WTC11 (cell line): ENCODE data around the gene SIM1. TPM values are rescaled to one million over a fixed set of nuclear protein-coding genes. Genes with fewer than 3 reads are reported as not detected.

Source experiments
- ATAC-seq: fragments of 200-7000 bp; cut with Tn5 transposase; 2 replicates; pipeline ENCODE4 v1.10.0; 2021; ENCODE audit warnings: mild to moderate bottlenecking, moderate library complexity
- CTCF ChIA-PET: fragments of 300-600 bp; sonication (Branson Sonifier 250); formaldehyde crosslinking; loops from one replicate; lab custom pipeline; 2021; ENCODE audit warnings: antibody characterized with exemption; lab: Charles Lee
- POLR2A ChIA-PET: fragments of 350-600 bp; sonication (Branson Sonifier 250); formaldehyde crosslinking; loops from one replicate; lab custom pipeline; 2021; ENCODE audit warnings: antibody characterized with exemption; lab: Charles Lee
- DNase-seq: peaks from one replicate; pipeline ENCODE4 v3.0.0; 2021; ENCODE audit warnings: low spot score
- H3K27ac Mint-ChIP-seq: 2 replicates; pipeline ENCODE4 v1.8.0; 2021; ENCODE audit warnings: mixed read lengths
- H3K27me3 Mint-ChIP-seq: 2 replicates; pipeline ENCODE4 v1.8.0; 2021; ENCODE audit warnings: low read depth, mild to moderate bottlenecking, moderate library complexity, mixed read lengths
- H3K36me3 Mint-ChIP-seq: 2 replicates; pipeline ENCODE4 v1.8.0; 2021; ENCODE audit warnings: mixed read lengths
- H3K4me1 Mint-ChIP-seq: 2 replicates; pipeline ENCODE4 v1.8.0; 2022; ENCODE audit warnings: mixed read lengths
- H3K4me3 Mint-ChIP-seq: 2 replicates; pipeline ENCODE4 v1.8.0; 2021; ENCODE audit warnings: mild to moderate bottlenecking, moderate library complexity, mixed read lengths
- H3K9me3 Mint-ChIP-seq: 2 replicates; pipeline ENCODE4 v1.8.0; 2021; ENCODE audit warnings: mixed read lengths
- ESRRA ChIP-seq: sonication (generic); formaldehyde crosslinking; IDR thresholded peaks from 2 replicates; pipeline ENCODE4 v1.8.1; 2022; ENCODE audit warnings: mild to moderate bottlenecking, missing genetic modification reagents, borderline replicate concordance
- ETV6 ChIP-seq: sonication (generic); formaldehyde crosslinking; IDR thresholded peaks from 2 replicates; pipeline ENCODE4 v1.8.1; 2022; ENCODE audit warnings: mild to moderate bottlenecking, missing genetic modification reagents
- FOXJ3 ChIP-seq: sonication (generic); formaldehyde crosslinking; IDR thresholded peaks from 2 replicates; pipeline ENCODE4 v1.9.0; 2021; ENCODE audit warnings: missing genetic modification reagents, mild to moderate bottlenecking, borderline replicate concordance
- FOXP4 ChIP-seq: sonication (generic); formaldehyde crosslinking; IDR thresholded peaks from 2 replicates; pipeline ENCODE4 v1.8.0; 2022; ENCODE audit warnings: mild to moderate bottlenecking, missing genetic modification reagents
- IRF2 ChIP-seq: sonication (generic); formaldehyde crosslinking; IDR thresholded peaks from 2 replicates; pipeline ENCODE4 v1.8.0; 2022; ENCODE audit warnings: low read depth, missing genetic modification reagents, borderline replicate concordance
- MYBL2 ChIP-seq: sonication (generic); formaldehyde crosslinking; IDR thresholded peaks from 2 replicates; pipeline ENCODE4 v1.8.1; 2023; ENCODE audit warnings: mild to moderate bottlenecking, moderate library complexity, missing genetic modification reagents
- NFATC4 ChIP-seq: fragments of 250-450 bp; sonication (Bioruptor Pico); IDR thresholded peaks from 2 replicates; pipeline ENCODE4 v1.9.0; 2021; ENCODE audit warnings: mild to moderate bottlenecking
- NFE2L1 ChIP-seq: sonication (generic); formaldehyde crosslinking; IDR thresholded peaks from 2 replicates; pipeline ENCODE4 v1.8.1; 2023; ENCODE audit warnings: missing genetic modification reagents
- NR1H2 ChIP-seq: sonication (generic); formaldehyde crosslinking; IDR thresholded peaks from 2 replicates; pipeline ENCODE4 v1.9.0; 2021; ENCODE audit warnings: mild to moderate bottlenecking, moderate library complexity, missing genetic modification reagents
- SMAD3 ChIP-seq: sonication (generic); formaldehyde crosslinking; IDR thresholded peaks from 2 replicates; pipeline ENCODE4 v1.8.0; 2022; ENCODE audit warnings: missing genetic modification reagents, mild to moderate bottlenecking, borderline replicate concordance
- SP1 ChIP-seq: sonication (generic); formaldehyde crosslinking; conservative IDR thresholded peaks from 2 replicates; pipeline ENCODE4 v1.8.1; 2022; ENCODE audit warnings: missing genetic modification reagents
- TP53 ChIP-seq: sonication (generic); formaldehyde crosslinking; IDR thresholded peaks from 2 replicates; pipeline ENCODE4 v1.8.1; 2023; ENCODE audit warnings: mild to moderate bottlenecking, missing genetic modification reagents
- ZBTB21 ChIP-seq: sonication (generic); formaldehyde crosslinking; IDR thresholded peaks from 2 replicates; pipeline ENCODE4 v1.8.1; 2023; ENCODE audit warnings: mild to moderate bottlenecking, missing genetic modification reagents, borderline replicate concordance
- ZNF138 ChIP-seq: sonication (generic); formaldehyde crosslinking; conservative IDR thresholded peaks from 2 replicates; pipeline ENCODE4 v1.8.1; 2022; ENCODE audit warnings: mild to moderate bottlenecking, moderate library complexity, missing genetic modification reagents
- ZNF232 ChIP-seq: sonication (generic); formaldehyde crosslinking; IDR thresholded peaks from 2 replicates; pipeline ENCODE4 v1.8.0; 2022; ENCODE audit warnings: mild to moderate bottlenecking, missing genetic modification reagents
- ZNF671 ChIP-seq: fragments of 250-450 bp; sonication (Bioruptor Pico); IDR thresholded peaks from 2 replicates; pipeline ENCODE4 v1.8.0; 2021; ENCODE audit warnings: mild to moderate bottlenecking
- total RNA-seq: library from RNA; stranded (reverse); gene quantifications from 3 replicates; pipeline ENCODE4 v1.2.3, GENCODE V29; 2021
- TF ChIP-seq, protein P1 (sequence below): sonication (generic); formaldehyde crosslinking; IDR thresholded peaks from 2 replicates; pipeline ENCODE4 v1.8.1; 2022; ENCODE audit warnings: mild to moderate bottlenecking, moderate library complexity, missing genetic modification reagents
- TF ChIP-seq, protein P2 (sequence below): sonication (generic); formaldehyde crosslinking; IDR thresholded peaks from 2 replicates; pipeline ENCODE4 v1.8.0; 2022; ENCODE audit warnings: mild to moderate bottlenecking, missing genetic modification reagents
- TF ChIP-seq, protein P3 (sequence below): sonication (generic); formaldehyde crosslinking; IDR thresholded peaks from 2 replicates; pipeline ENCODE4 v1.8.1; 2023; ENCODE audit warnings: mild to moderate bottlenecking, missing genetic modification reagents, moderate library complexity
- TF ChIP-seq, protein P4 (sequence below): sonication (generic); formaldehyde crosslinking; conservative IDR thresholded peaks from 2 replicates; pipeline ENCODE4 v1.8.1; 2022; ENCODE audit warnings: mild to moderate bottlenecking, missing genetic modification reagents
- TF ChIP-seq, protein P5 (sequence below): sonication (generic); formaldehyde crosslinking; IDR thresholded peaks from 2 replicates; pipeline ENCODE4 v1.8.1; 2023; ENCODE audit warnings: mild to moderate bottlenecking, moderate library complexity, missing genetic modification reagents
- TF ChIP-seq, protein P6 (sequence below): sonication (generic); formaldehyde crosslinking; IDR thresholded peaks from 2 replicates; pipeline ENCODE4 v1.8.1; 2023; ENCODE audit warnings: mild to moderate bottlenecking, missing genetic modification reagents

The SIM1 gene
- total RNA-seq, 1 experiment from 2014 or later: 0.09 TPM

- no peak for ATAC-seq
- H3K36me3 Mint-ChIP-seq: no peaks in the 10 kb centered on the region
- CTCF ChIA-PET: interaction anchor here (2.3 kb wide), 1 partner anchor 15 kb away, joined by 10 read pairs; no protein-coding TSS in a partner anchor
- POLR2A ChIA-PET: no interaction called here
- H3K4me3 Mint-ChIP-seq: no peak overlapping the region
- H3K27ac Mint-ChIP-seq: no peak overlapping the region
- H3K9me3 Mint-ChIP-seq: no peaks in the 10 kb centered on the region
- TF ChIP-seq NFATC4 (CRISPR knock-in tag) (no peak), FOXJ3 (CRISPR knock-in tag) (no peak), ETV6 (CRISPR knock-in tag) (no peak), ESRRA (CRISPR knock-in tag) (no peak)
- TF ChIP-seq, protein P1, sequence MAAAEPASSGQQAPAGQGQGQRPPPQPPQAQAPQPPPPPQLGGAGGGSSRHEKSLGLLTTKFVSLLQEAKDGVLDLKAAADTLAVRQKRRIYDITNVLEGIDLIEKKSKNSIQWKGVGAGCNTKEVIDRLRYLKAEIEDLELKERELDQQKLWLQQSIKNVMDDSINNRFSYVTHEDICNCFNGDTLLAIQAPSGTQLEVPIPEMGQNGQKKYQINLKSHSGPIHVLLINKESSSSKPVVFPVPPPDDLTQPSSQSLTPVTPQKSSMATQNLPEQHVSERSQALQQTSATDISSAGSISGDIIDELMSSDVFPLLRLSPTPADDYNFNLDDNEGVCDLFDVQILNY (CRISPR knock-in tag): no peak
- TF ChIP-seq, protein P2, sequence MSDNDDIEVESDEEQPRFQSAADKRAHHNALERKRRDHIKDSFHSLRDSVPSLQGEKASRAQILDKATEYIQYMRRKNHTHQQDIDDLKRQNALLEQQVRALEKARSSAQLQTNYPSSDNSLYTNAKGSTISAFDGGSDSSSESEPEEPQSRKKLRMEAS (CRISPR knock-in tag): no peak
- TF ChIP-seq, protein P3, sequence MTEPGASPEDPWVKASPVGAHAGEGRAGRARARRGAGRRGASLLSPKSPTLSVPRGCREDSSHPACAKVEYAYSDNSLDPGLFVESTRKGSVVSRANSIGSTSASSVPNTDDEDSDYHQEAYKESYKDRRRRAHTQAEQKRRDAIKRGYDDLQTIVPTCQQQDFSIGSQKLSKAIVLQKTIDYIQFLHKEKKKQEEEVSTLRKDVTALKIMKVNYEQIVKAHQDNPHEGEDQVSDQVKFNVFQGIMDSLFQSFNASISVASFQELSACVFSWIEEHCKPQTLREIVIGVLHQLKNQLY (CRISPR knock-in tag): no peak
- no peak for DNase-seq
- no peaks in the 10 kb centered on the region for H3K4me1 Mint-ChIP-seq
- H3K27me3 Mint-ChIP-seq: peaks cover 3% of the 10 kb centered on the region
Measured at GRCh38 chr6:100475554-100476320, 11.0 kb upstream of the SIM1 start.

- Mint-ChIP-seq H3K4me3 (no peak overlapping the region), H3K27me3 (peaks cover 3% of the 10 kb centered on the region), H3K4me1 (peaks cover 10% of the 10 kb centered on the region), H3K27ac (no peak overlapping the region), H3K9me3 (no peaks in the 10 kb centered on the region)
- POLR2A ChIA-PET: no interaction called here
- CTCF ChIA-PET: interaction anchor here (0.7 to 2.3 kb wide), 2 partner anchors 9 to 12 kb away, joined by 3 to 10 read pairs; partner anchors contain the start of gene SIM1
- ATAC-seq (no peak), DNase-seq (no peak)
- TF ChIP-seq FOXP4 (CRISPR knock-in tag) (no peak), ZNF232 (CRISPR knock-in tag) (no peak), IRF2 (no peak), SP1 (CRISPR knock-in tag) (no peak), TP53 (CRISPR knock-in tag) (no peak), ZBTB21 (CRISPR knock-in tag) (no peak), SMAD3 (CRISPR knock-in tag) (no peak), NFE2L1 (no peak)
- TF ChIP-seq, all 79 proteins: peak for 0
- no peaks in the 10 kb centered on the region for H3K36me3 Mint-ChIP-seq
Measured at GRCh38 chr6:100473182-100473581, 8.5 kb upstream of the SIM1 start.

GRCh38 chr6:100472674-100473073, 8.0 kb upstream of the SIM1 start:
- no peak for ATAC-seq
- TF ChIP-seq, protein P4, sequence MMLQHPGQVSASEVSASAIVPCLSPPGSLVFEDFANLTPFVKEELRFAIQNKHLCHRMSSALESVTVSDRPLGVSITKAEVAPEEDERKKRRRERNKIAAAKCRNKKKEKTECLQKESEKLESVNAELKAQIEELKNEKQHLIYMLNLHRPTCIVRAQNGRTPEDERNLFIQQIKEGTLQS (CRISPR knock-in tag): no peak
- TF ChIP-seq MYBL2 (CRISPR knock-in tag) (no peak), ZNF138 (CRISPR knock-in tag) (no peak), NR1H2 (CRISPR knock-in tag) (no peak), ZNF671 (no peak)
- TF ChIP-seq, protein P2 (CRISPR knock-in tag): no peak
- TF ChIP-seq, protein P5, sequence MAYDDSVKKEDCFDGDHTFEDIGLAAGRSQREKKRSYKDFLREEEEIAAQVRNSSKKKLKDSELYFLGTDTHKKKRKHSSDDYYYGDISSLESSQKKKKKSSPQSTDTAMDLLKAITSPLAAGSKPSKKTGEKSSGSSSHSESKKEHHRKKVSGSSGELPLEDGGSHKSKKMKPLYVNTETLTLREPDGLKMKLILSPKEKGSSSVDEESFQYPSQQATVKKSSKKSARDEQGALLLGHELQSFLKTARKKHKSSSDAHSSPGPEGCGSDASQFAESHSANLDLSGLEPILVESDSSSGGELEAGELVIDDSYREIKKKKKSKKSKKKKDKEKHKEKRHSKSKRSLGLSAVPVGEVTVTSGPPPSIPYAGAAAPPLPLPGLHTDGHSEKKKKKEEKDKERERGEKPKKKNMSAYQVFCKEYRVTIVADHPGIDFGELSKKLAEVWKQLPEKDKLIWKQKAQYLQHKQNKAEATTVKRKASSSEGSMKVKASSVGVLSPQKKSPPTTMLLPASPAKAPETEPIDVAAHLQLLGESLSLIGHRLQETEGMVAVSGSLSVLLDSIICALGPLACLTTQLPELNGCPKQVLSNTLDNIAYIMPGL (CRISPR knock-in tag): no peak
- TF ChIP-seq, protein P6, sequence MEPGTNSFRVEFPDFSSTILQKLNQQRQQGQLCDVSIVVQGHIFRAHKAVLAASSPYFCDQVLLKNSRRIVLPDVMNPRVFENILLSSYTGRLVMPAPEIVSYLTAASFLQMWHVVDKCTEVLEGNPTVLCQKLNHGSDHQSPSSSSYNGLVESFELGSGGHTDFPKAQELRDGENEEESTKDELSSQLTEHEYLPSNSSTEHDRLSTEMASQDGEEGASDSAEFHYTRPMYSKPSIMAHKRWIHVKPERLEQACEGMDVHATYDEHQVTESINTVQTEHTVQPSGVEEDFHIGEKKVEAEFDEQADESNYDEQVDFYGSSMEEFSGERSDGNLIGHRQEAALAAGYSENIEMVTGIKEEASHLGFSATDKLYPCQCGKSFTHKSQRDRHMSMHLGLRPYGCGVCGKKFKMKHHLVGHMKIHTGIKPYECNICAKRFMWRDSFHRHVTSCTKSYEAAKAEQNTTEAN: no peak

More at GRCh38 chr6:100472674-100473073, 8.0 kb upstream of the SIM1 start:
- no peaks in the 10 kb centered on the region for H3K9me3 Mint-ChIP-seq
- H3K27me3 Mint-ChIP-seq: peaks cover 3% of the 10 kb centered on the region
- H3K36me3 Mint-ChIP-seq: no peaks in the 10 kb centered on the region
- POLR2A ChIA-PET: no interaction called here
- peaks cover 14% of the 10 kb centered on the region for H3K4me1 Mint-ChIP-seq
- CTCF ChIA-PET: no interaction called here
- H3K4me3 Mint-ChIP-seq: no peak overlapping the region
- no peak overlapping the region for H3K27ac Mint-ChIP-seq
- no peak for DNase-seq
